IPS-18c (cell line): ENCODE measurements around the gene KIAA0825.
"Not testable (repeated sequence)": the region's sequence is repeated elsewhere in the genome, so short reads cannot be mapped to it uniquely, and the experiment has no call there.

Experiments used
- H3K4me3 ChIP-seq: 2 replicates; pipeline ENCODE4 v1.7.0; 2013; ENCODE audit warnings: low read depth, mild to moderate bottlenecking, low read length, moderate library complexity; ENCODE audit not compliant: insufficient read depth
- H3K9me3 ChIP-seq: one replicate; pipeline ENCODE4 v1.6.1; 2013; ENCODE audit warnings: mild to moderate bottlenecking, low read length, moderate library complexity; ENCODE audit not compliant: control insufficient read depth, insufficient read depth

Gene KIAA0825

GRCh38 chr5:94161801-94162200, 456.6 kb downstream of the KIAA0825 start:
- H3K4me3 ChIP-seq: no peak overlapping the region
- no peaks in the 10 kb centered on the region for H3K9me3 ChIP-seq

- Histone ChIP-seq H3K9me3 (no peaks in the 10 kb centered on the region), H3K4me3 (no peak overlapping the region)
These were observed 459.3 kb downstream of the KIAA0825 start for GRCh38 chr5:94159144-94159543.

DNA sequence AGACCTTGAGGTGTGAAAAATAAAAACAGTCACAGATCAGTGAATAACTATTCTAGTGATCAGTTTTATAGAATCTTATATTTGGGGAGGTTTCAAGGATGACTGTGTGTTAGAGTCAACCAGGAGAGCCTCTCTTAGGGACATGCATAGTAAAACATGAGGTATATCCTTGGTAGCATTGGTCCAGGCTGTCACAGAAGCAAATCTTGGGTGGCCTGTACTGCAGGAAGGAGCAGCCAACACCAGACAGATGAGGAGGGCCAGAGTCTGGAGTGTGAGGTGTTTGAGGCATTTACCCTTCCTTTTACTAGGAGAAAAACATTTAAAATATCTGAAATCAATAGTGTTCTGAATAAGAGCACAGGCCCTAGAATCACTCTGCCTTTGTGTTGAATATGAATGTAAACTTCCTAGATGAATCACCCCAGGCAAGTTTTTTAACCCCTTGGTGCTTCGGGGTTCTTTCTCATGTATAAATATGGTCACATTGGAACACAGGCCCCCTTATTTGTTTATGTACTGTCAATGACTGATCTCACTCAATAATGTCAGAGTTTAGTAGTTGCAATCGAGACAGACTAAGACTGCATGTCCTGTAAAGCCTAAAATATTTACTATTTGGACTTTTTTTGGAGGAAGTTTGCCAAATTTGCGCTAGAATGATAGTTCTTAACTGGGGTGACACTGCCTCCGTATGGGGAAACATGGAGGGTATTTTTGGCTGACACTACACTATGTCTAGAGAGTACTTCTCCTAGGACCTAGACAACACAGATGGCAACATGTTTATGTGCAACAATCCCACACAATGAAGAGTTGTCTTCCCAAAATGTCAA, 460.5 kb downstream of the KIAA0825 start:
- no peak overlapping the region for H3K4me3 ChIP-seq
- no peaks in the 10 kb centered on the region for H3K9me3 ChIP-seq

DNA sequence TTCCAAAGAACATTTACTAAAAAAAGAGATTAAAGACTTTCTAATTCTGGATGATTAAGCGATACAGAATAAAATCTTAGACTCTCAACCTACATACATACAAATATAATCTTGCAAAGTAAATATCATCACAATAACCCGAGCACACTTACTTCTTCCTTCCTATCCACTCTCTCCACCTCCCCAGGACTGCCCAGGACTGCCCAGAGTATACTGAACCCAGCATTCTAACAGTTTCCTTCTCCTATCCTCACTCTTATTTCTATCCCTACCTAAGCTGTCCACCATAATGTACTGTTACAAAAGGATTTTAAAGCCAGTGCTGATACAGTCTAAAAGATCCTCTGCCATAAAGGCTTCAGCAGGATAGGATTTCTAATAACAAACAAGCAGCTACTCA, 463.7 kb downstream of the KIAA0825 start:
- no peak overlapping the region for H3K4me3 ChIP-seq

GRCh38 chr5:94153736-94154450, 464.5 kb downstream of the KIAA0825 start:
- no peak overlapping the region for H3K4me3 ChIP-seq
- no peaks in the 10 kb centered on the region for H3K9me3 ChIP-seq

More for the DNA sequence above, 463.7 kb downstream of the KIAA0825 start:
- no peaks in the 10 kb centered on the region for H3K9me3 ChIP-seq

- not testable (repeated sequence) for H3K4me3 ChIP-seq, H3K9me3 ChIP-seq
These were observed 474.8 kb downstream of the KIAA0825 start for GRCh38 chr5:94143621-94144020.

DNA sequence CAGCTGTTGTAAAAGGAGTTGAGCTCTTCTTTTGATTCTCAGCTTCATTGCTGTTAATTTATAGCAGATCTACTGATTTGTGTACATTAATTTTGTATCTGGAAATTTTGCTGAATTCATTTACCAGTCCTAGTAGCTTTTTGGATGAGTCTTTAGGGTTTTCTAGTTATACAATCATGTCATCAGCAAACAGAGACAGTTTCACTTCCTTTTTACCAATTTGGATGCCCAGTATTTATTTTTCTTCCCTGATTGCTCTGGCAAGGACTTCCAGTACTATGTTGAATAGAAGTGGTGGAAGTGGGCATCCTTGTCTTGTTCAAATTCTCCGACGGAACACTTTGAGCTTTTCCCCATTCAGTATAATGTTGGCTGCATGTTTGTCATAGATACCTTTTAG, 478.1 kb downstream of the KIAA0825 start:
- Histone ChIP-seq H3K9me3 (peaks cover 2% of the 10 kb centered on the region), H3K4me3 (no peak overlapping the region)

GRCh38 chr5:94130077-94130476, 488.3 kb downstream of the KIAA0825 start:
- Histone ChIP-seq H3K4me3 (no peak overlapping the region), H3K9me3 (no peaks in the 10 kb centered on the region)

- no peaks in the 10 kb centered on the region for H3K9me3 ChIP-seq
- no peak overlapping the region for H3K4me3 ChIP-seq
These were observed 493.3 kb downstream of the KIAA0825 start for GRCh38 chr5:94125107-94125506.

- not testable (repeated sequence) for H3K4me3 ChIP-seq, H3K9me3 ChIP-seq
These were observed 502.1 kb downstream of the KIAA0825 start for GRCh38 chr5:94116317-94116716.

DNA sequence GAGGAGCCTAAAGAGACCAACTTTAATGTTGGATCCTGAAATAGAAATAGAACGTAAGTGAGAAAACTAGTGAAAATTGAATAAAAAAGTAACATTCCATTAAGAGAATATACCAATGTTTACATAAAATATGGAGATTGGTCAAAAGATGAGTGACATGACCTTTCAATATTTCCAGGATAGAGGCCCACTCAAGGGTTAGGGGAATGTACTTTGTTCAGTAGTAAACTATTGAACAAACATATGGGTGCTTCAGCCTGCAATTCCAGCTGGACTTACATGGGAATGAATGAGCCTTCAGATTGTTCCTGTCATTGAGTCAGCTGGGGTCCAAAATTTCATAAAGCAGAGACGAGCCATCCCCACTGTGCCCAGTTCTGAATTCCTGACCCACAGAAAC, 505.3 kb downstream of the KIAA0825 start:
- Histone ChIP-seq H3K9me3 (peaks cover 4% of the 10 kb centered on the region), H3K4me3 (no peak overlapping the region)

GRCh38 chr5:94111209-94112004, 507.0 kb downstream of the KIAA0825 start:
- Histone ChIP-seq H3K4me3 (peak overlapping the region; percentile 73), H3K9me3 (no peaks in the 10 kb centered on the region)

GRCh38 chr5:94103514-94104245, 514.7 kb downstream of the KIAA0825 start:
- Histone ChIP-seq H3K9me3 (no peaks in the 10 kb centered on the region), H3K4me3 (no peak overlapping the region)
